Measurements from ENCODE around the gene PLET1.

DNA sequence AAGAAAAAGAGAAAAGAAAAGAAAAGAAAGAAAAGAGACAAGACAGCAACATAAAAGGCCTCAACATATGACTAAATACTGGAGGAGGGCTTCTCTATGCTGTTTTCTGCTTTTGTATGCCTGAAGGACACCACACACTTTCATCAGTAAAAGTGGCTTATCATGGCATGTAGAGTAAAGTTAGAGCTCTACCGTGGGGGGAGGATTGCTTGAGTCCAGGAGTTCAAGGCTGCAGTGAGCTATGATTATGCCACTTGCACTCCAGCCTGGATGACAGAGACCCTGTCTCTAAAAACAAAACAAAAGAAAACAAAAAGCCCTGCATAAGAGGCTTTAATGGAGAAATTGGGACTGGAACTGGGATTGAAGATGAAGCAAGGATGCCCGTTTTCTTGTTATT is 28.7 kb downstream of the PLET1 start:
- TF ChIP-seq, protein P1, sequence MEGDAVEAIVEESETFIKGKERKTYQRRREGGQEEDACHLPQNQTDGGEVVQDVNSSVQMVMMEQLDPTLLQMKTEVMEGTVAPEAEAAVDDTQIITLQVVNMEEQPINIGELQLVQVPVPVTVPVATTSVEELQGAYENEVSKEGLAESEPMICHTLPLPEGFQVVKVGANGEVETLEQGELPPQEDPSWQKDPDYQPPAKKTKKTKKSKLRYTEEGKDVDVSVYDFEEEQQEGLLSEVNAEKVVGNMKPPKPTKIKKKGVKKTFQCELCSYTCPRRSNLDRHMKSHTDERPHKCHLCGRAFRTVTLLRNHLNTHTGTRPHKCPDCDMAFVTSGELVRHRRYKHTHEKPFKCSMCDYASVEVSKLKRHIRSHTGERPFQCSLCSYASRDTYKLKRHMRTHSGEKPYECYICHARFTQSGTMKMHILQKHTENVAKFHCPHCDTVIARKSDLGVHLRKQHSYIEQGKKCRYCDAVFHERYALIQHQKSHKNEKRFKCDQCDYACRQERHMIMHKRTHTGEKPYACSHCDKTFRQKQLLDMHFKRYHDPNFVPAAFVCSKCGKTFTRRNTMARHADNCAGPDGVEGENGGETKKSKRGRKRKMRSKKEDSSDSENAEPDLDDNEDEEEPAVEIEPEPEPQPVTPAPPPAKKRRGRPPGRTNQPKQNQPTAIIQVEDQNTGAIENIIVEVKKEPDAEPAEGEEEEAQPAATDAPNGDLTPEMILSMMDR (IDR thresholded peaks at IDR 0.05 in 2 of 3, conservative IDR thresholded peaks at IDR 0.05 in 1 of 3; ENCODE audit: insufficient read depth in 2 of 3, low read depth in 1 of 3, low read length in 3 of 3): no peak
- TF ChIP-seq, protein P2, sequence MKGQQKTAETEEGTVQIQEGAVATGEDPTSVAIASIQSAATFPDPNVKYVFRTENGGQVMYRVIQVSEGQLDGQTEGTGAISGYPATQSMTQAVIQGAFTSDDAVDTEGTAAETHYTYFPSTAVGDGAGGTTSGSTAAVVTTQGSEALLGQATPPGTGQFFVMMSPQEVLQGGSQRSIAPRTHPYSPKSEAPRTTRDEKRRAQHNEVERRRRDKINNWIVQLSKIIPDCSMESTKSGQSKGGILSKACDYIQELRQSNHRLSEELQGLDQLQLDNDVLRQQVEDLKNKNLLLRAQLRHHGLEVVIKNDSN (CRISPR knock-in tag; IDR thresholded peaks at IDR 0.05): no peak
- TF ChIP-seq RBBP5 (IDR thresholded peaks at IDR 0.05; ENCODE audit: borderline replicate concordance, insufficient read depth, low read length, poor library complexity, severe bottlenecking) (no peak), CEBPZ (IDR thresholded peaks at IDR 0.05; ENCODE audit: borderline replicate concordance, low read depth, low read length) (no peak), ZNF184 (CRISPR knock-in tag; IDR thresholded peaks at IDR 0.05) (no peak), MYC (IDR thresholded peaks at IDR 0.05; ENCODE audit: low read depth, low read length) (no peak), MYC (CRISPR knock-in tag; IDR thresholded peaks at IDR 0.05; ENCODE audit: borderline replicate concordance, low read depth) (no peak), RBM39 (optimal IDR thresholded peaks at IDR 0.05; ENCODE audit: low read depth, low read length) (no peak), TAF1 (IDR thresholded peaks at IDR 0.05; ENCODE audit: control insufficient read depth, extremely low read depth, insufficient read depth, low read length, severe bottlenecking) (no peak), EP400 (IDR thresholded peaks at IDR 0.05) (no peak), ZNF318 (IDR thresholded peaks at IDR 0.05; ENCODE audit: borderline replicate concordance in 1 of 2, low read depth in 1 of 2) (no peak)
